ENCODE data around the gene LIX1.
A peak's percentile ranks its signal among the peaks of the same experiment; 100 is the strongest.
"Not testable (repeated sequence)": the region's sequence is repeated elsewhere in the genome, so short reads cannot be mapped to it uniquely, and the experiment has no call there.

The LIX1 gene

DNA sequence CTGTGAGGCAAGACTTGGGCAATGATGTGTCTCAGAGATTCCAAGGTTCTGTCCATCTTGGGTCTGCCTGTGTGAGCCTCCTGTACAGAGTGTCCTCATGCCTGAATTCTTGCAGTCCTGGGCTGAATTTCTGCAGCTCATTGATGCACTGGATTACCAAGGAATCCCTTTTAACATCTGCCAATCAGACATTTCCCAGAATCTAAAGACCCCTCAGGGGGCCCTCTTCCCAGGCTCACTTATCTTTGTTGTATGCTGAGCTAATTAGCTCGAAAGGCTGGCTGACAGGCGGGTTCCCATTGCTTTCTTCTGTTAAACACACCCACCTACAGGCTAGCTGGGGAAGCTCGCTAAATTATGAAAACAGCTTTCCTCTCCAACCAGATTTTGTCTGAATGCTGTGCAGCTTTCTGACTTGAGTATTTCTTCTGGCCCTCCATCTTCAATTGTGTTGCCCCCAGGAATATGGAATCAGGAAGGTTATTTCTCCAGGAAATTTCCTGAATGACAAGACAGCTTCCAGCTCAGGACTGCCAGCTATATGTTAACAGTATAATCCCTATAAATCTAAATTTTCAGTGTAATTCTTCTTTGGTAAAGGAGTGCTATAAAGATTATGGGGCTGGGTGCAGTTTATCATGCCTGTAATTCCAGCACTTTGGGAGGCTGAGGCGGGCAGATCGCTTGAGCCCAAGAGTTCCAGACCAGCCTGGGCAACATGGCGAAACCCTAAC lies at the start of gene LIX1:
Gene LIX1 (minus strand): TSS at position 91 of the 734 bp plus-strand sequence. CDS start 35 bp downstream, at position 56.
- Mint-ChIP-seq H3K4me3 (no peak within 1 kb of the TSS), H3K9me3 (no peaks in the 10 kb centered on the region), H3K4me1 (peaks cover 0 to 2% of the 10 kb centered on the region in 2 donors), H3K27ac (no peak within 1 kb of the TSS), H3K27me3 (no peaks in the 10 kb centered on the region), H3K36me3 (no peaks in the 10 kb centered on the region)
- peak; percentile 87 to 88 for ATAC-seq (replicated peaks)
- no peak for DNase-seq

DNA sequence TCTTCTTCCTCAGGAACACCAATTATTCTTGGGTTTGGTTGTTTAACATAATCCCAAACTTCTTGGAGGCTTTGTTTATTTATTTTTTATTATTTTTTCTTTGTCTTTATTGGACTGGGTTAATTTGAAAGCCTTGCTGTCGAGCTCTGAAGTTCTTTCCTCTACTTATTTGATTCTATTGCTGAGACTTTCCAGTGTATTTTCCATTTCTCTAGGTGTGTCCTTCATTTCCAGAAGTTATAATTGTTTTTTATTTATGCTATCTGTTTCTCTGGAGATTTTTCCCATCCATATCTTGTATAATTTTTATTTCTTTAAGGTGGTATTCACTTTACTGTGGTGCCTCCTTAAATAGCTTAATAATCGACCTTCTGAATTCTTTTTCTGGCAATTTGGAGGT lies 49.5 kb upstream of the LIX1 start:
- no peak for ATAC-seq (replicated peaks)
- peak overlapping the region; percentile 37 for H3K27ac Mint-ChIP-seq
- H3K9me3 Mint-ChIP-seq: peaks cover 4 to 12% of the 10 kb centered on the region in 2 donors
- peaks cover 16 to 37% of the 10 kb centered on the region in 2 donors for H3K36me3 Mint-ChIP-seq
- DNase-seq: no peak
- H3K27me3 Mint-ChIP-seq: no peaks in the 10 kb centered on the region
- H3K4me3 Mint-ChIP-seq: no peak overlapping the region
- peaks cover 21 to 32% of the 10 kb centered on the region in 2 donors for H3K4me1 Mint-ChIP-seq

DNA sequence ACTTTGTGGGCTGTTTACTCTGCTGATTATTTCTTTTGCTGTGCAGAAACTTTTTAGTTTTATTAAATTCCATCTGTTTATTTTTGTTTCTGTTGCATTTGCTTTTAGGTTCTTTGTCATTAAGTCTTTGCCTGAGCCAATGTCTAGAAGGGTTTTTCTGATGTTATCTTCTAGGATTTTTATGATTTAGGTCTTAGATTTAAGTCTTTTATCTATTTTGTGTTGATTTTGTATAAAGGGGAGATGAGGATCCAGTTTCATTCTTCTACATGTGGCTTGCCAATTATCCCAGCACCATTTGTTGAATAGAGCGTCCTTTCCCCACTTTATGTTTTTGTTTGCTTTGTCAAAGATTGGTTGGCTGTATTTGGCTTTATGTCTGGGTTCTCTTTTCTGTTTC lies 47.1 kb upstream of the LIX1 start:
- H3K27me3 Mint-ChIP-seq; DNase-seq; ATAC-seq (replicated peaks); H3K4me3 Mint-ChIP-seq; H3K27ac Mint-ChIP-seq: not testable (repeated sequence)
- Mint-ChIP-seq H3K9me3 (peaks cover 6 to 12% of the 10 kb centered on the region in 2 donors), H3K4me1 (peaks cover 23 to 35% of the 10 kb centered on the region in 2 donors), H3K36me3 (peaks cover 16 to 36% of the 10 kb centered on the region in 2 donors)

DNA sequence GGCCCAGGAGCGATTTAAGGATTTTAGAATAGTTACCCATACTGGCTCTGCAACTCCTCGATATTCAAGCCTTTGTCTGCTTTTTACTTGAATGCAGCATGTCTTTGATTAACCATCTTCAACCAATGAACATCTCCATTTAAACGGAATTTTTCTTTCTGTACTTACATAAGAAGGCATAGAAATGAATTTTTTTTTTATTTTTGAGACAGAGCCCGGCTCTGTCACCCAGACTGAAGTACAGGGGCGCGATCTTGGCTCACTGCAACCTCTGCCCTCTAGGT lies 41.5 kb upstream of the LIX1 start:
- Mint-ChIP-seq H3K27ac (peak overlapping the region; percentile 100), H3K4me3 (peak overlapping the region; percentile 87 to 91), H3K4me1 (peaks cover 20 to 37% of the 10 kb centered on the region in 2 donors), H3K36me3 (peaks cover 9 to 31% of the 10 kb centered on the region in 2 donors), H3K9me3 (peaks cover 2 to 3% of the 10 kb centered on the region in 2 donors), H3K27me3 (no peaks in the 10 kb centered on the region)
- ATAC-seq (replicated peaks) (no peak), DNase-seq (no peak)

GRCh38 chr5:97183100-97183929 lies 40.9 kb upstream of the LIX1 start, which contains the start of gene RIOK2:
TSS of gene RIOK2 (minus strand) at chr5:97183247. CDS start at chr5:97183191, 56 bp downstream.
- Mint-ChIP-seq H3K9me3 (peaks cover 2 to 3% of the 10 kb centered on the region in 2 donors), H3K27me3 (no peaks in the 10 kb centered on the region), H3K4me1 (peaks cover 23 to 37% of the 10 kb centered on the region in 2 donors), H3K27ac (peak within 1 kb of the TSS; percentile 100), H3K4me3 (peak within 1 kb of the TSS; percentile 87 to 91), H3K36me3 (peaks cover 14 to 36% of the 10 kb centered on the region in 2 donors)
- DNase-seq (peak; percentile 95), ATAC-seq (replicated peaks) (peak; percentile 92 to 94)

DNA sequence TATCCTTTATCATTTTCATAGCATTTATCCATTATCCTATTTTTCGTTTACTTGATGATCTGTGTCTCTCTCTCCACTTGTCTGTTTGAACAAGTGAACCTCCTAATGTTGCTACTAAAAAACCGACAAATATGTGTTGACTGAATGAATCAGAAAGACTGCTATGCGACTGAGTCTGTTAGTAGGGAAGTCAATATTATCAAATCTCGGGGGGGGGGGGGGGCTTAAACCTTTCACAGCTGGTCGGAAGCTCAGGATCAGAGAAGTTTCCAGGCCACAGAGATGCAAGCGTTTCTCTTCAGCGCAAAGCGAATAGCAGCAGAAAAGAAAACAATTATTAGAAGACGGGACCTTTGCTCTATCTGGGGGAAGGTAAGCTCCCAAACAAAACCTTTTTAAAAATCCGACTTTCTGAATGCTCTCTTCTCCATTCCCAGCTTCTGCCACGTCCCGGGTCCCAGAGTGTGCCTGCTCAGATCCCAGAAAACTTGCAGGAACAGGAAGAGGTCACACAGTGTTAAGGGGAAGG lies 40.2 kb upstream of the LIX1 start:
- Mint-ChIP-seq H3K9me3 (peaks cover 2 to 3% of the 10 kb centered on the region in 2 donors), H3K27me3 (no peaks in the 10 kb centered on the region), H3K4me3 (peak overlapping the region; percentile 87 to 91), H3K36me3 (peaks cover 17 to 37% of the 10 kb centered on the region in 2 donors), H3K27ac (peak overlapping the region; percentile 100), H3K4me1 (peaks cover 25 to 37% of the 10 kb centered on the region in 2 donors)
- no peak for ATAC-seq (replicated peaks)
- no peak for DNase-seq

DNA sequence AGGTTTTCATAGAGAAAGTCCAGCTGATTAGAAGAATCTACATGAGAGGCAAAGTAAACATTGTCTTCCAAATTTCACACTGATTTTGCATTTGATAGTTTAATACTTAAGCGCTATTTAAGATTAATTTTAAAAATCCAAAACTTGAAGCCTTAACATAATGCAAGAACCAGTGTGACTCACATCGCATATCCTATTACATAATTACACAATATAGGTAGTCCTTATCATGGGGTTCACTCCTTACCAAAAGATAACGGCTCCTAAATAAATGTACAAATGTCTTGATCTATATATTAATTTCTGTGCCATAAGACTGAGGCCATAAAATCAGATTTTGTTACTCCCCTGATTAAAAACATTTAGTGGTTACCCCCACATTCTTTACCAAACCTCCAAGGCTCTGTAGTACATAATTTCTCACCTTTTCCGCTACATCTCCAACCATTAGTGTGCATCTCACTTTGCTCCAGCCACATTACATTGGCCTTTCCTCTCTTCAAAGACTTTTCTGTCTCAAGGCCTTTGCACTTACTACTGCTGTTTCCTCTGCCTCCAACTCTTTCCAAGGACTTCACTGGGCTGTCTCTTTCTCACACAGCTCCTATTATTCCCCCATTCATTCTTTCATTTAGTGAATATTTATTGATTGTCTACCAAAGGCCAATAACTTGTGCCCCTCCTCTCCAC lies 39.6 kb upstream of the LIX1 start:
- peaks cover 25 to 37% of the 10 kb centered on the region in 2 donors for H3K4me1 Mint-ChIP-seq
- DNase-seq (no peak), ATAC-seq (replicated peaks) (no peak)
- H3K27ac Mint-ChIP-seq: peak overlapping the region; percentile 100
- H3K27me3 Mint-ChIP-seq: no peaks in the 10 kb centered on the region
- peaks cover 18 to 37% of the 10 kb centered on the region in 2 donors for H3K36me3 Mint-ChIP-seq
- H3K9me3 Mint-ChIP-seq: peaks cover 2 to 3% of the 10 kb centered on the region in 2 donors
- peak overlapping the region; percentile 87 to 91 for H3K4me3 Mint-ChIP-seq

DNA sequence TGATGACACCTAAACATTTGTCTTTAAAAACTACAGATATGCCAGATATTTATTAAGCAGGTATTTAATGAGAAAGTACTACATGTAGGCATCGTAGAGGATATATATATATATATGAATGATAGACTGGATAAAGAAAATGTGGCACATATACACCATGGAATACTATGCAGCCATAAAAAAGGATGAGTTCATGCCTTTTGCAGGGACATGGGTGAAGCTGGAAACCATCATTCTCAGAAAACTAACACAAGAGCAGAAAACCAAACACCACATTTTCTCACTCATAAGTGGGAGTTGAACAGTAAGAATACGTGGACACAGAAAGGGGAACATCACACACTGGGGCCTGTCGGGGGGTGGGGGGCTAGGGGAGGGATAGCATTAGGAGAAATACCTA lies 37.0 kb upstream of the LIX1 start:
- Mint-ChIP-seq H3K36me3 (peaks cover 23 to 43% of the 10 kb centered on the region in 2 donors), H3K4me1 (peaks cover 23 to 40% of the 10 kb centered on the region in 2 donors)
- not testable (repeated sequence) for H3K27me3 Mint-ChIP-seq; H3K27ac Mint-ChIP-seq; H3K4me3 Mint-ChIP-seq; DNase-seq; H3K9me3 Mint-ChIP-seq; ATAC-seq (replicated peaks)

- no peak for DNase-seq
- no peaks in the 10 kb centered on the region for H3K27me3 Mint-ChIP-seq
- peaks cover 15 to 23% of the 10 kb centered on the region in 2 donors for H3K4me1 Mint-ChIP-seq
- H3K4me3 Mint-ChIP-seq: no peak overlapping the region
- no peaks in the 10 kb centered on the region for H3K9me3 Mint-ChIP-seq
- peaks cover 29 to 32% of the 10 kb centered on the region in 2 donors for H3K36me3 Mint-ChIP-seq
- ATAC-seq (replicated peaks): no peak
- H3K27ac Mint-ChIP-seq: no peak overlapping the region
These were observed 29.8 kb upstream of the LIX1 start for GRCh38 chr5:97172227-97172626.

DNA sequence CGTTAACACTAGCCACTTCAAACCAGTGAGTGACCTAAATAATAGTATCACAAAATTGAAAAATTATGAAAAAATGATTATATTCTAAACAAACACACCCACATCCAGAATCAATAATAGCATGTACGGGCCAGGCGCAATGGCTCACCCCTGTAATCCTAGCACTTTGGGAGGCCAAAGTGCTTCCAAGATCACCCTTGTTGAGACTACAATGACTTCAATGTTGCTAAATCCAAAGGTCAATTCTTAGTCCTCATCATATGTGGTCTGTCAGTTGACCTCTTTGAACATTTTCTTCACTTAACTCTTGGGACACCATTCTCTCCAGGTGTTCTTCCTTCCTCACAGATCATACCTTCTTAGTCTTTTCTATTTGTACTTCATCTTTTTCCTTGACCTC lies 29.3 kb upstream of the LIX1 start:
- ATAC-seq (replicated peaks) (no peak), DNase-seq (no peak)
- no peaks in the 10 kb centered on the region for H3K9me3 Mint-ChIP-seq
- peak overlapping the region; percentile 21 for H3K27ac Mint-ChIP-seq
- peaks cover 29 to 32% of the 10 kb centered on the region in 2 donors for H3K36me3 Mint-ChIP-seq
- peaks cover 15 to 23% of the 10 kb centered on the region in 2 donors for H3K4me1 Mint-ChIP-seq
- no peaks in the 10 kb centered on the region for H3K27me3 Mint-ChIP-seq
- H3K4me3 Mint-ChIP-seq: no peak overlapping the region

DNA sequence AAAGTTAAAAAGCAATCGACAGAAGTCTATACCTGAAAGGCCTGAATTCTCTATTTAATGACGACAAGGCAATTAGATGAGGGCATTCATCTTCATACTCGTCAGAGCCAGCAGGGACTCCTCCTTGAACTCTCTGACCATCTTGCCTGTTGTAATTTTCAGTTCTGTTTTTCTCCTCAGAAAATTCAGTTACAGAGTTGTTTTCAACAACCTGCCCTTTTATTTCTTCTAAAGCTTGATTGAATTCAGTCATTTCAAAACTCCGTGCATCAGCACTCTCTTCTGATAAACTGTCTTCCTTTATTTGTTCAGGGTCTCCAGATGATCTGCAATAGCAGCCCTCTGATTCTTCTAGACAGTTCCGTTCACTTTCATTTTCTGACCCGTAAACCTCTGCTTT lies 25.0 kb upstream of the LIX1 start:
- Mint-ChIP-seq H3K27me3 (no peaks in the 10 kb centered on the region), H3K36me3 (peaks cover 24 to 29% of the 10 kb centered on the region in 2 donors), H3K4me3 (peak overlapping the region; percentile 77 to 83), H3K4me1 (peaks cover 11 to 20% of the 10 kb centered on the region in 2 donors), H3K27ac (peak overlapping the region; percentile 96), H3K9me3 (no peaks in the 10 kb centered on the region)
- DNase-seq (peak; percentile 26), ATAC-seq (replicated peaks) (peak; percentile 96 to 97)

GRCh38 chr5:97165726-97166125 lies 23.3 kb upstream of the LIX1 start:
- H3K4me1 Mint-ChIP-seq: peaks cover 4 to 14% of the 10 kb centered on the region in 2 donors
- no peaks in the 10 kb centered on the region for H3K27me3 Mint-ChIP-seq
- peaks cover 13 to 16% of the 10 kb centered on the region in 2 donors for H3K36me3 Mint-ChIP-seq
- ATAC-seq (replicated peaks) (no peak), DNase-seq (no peak)
- H3K4me3 Mint-ChIP-seq: no peak overlapping the region
- no peaks in the 10 kb centered on the region for H3K9me3 Mint-ChIP-seq
- peak overlapping the region; percentile 14 for H3K27ac Mint-ChIP-seq

DNA sequence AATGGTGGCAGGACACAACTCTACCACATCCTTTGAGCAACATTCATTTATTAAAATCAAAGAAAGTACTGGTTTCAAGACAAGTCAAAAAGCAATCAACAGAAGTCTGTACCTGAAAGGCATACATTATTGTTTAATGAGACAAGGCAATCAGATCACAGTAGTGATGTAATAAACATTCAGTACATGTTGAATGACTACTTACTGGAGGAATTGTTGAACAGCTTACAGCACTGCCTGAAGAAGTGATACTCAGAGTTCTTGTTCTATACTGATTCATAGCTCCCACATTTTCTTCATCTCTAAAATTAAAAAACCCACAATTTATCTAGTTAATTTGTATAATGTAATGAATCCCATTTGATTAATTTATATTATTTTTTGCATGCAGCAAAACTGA lies 22.4 kb upstream of the LIX1 start:
- Mint-ChIP-seq H3K27me3 (no peaks in the 10 kb centered on the region), H3K4me3 (no peak overlapping the region), H3K36me3 (peaks cover 13 to 19% of the 10 kb centered on the region in 2 donors), H3K9me3 (no peaks in the 10 kb centered on the region), H3K4me1 (peaks cover 4 to 14% of the 10 kb centered on the region in 2 donors), H3K27ac (no peak overlapping the region)
- DNase-seq: no peak
- no peak for ATAC-seq (replicated peaks)

DNA sequence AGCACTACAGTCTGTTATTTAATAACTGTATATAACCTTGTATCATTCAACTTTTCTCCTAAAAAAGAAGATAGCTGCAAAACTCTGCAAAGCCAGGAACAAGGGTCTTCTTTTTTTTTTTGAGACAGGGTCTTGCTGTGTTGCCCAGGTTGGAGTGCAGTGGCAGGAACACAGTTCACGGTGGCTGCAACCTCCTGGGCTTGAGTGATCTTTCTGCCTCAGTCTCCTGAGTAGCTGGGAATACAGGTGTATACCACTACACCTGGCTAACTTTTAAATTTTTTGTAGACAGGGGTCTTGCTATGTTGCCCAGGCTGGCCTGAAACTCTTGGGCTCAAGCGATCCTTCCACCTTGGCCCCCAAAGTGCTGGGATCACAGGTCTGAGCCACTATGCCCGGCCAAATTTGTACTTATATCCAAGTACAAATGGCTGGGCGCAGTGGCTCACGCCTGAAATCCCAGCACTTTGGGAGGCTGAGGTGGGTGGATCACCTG lies 21.4 kb upstream of the LIX1 start:
- Mint-ChIP-seq H3K27ac (no peak overlapping the region), H3K4me1 (peaks cover 4 to 14% of the 10 kb centered on the region in 2 donors), H3K9me3 (peaks cover 0 to under 1% of the 10 kb centered on the region in 2 donors), H3K4me3 (no peak overlapping the region), H3K36me3 (peaks cover 16 to 29% of the 10 kb centered on the region in 2 donors), H3K27me3 (no peaks in the 10 kb centered on the region)
- ATAC-seq (replicated peaks) (no peak), DNase-seq (no peak)
